SH-SY5Y (cell line): ENCODE data around the gene PGAP3.

Experiments
- GATA2 ChIP-seq: IDR thresholded peaks from 2 replicates; pipeline ENCODE4 v1.6.1; 2011; ENCODE audit warnings: mild to moderate bottlenecking, low read depth, low read length
- GATA3 ChIP-seq: IDR thresholded peaks from 2 replicates; pipeline ENCODE4 v1.6.1; 2011; ENCODE audit warnings: low read depth, mild to moderate bottlenecking, low read length, moderate library complexity

DNA sequence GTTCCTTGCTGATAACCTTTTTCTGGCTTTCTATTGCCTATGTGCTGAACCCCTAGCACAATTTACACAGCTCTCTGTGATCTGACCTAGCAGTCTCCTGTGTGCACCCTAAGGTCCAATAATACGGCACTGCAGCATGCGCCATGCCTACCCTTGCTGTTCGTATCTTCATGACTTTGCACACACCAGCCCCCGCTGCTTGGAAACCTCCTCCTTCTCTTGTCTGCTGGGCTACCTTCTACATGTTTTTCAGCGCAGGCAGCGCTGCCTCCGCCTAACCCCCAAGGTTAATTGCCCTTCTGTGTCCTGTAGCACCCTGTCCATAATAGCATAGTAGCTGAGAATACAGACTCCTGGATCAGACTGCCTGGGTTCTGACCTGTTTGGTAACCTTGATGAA lies 49.5 kb downstream of the PGAP3 start:
- no peak for TF ChIP-seq GATA2
- no peak for TF ChIP-seq GATA3
